GM21526 (cell line): ENCODE data around the gene DMD.

Experiments
- ATAC-seq: cut with Tn5 transposase; IDR thresholded peaks from one replicate; pipeline ENCODE4 v1.9.1; 2021; ENCODE audit warnings: moderate library complexity; ENCODE audit not compliant: unreplicated experiment, low FRiP score

The DMD gene

GRCh38 chrX:32678487-32678886 is 532.9 kb downstream of the DMD start:
- no peak for ATAC-seq

- no peak for ATAC-seq
Measured at GRCh38 chrX:32673193-32673592, 538.2 kb downstream of the DMD start.

GRCh38 chrX:32662516-32662915 is 548.8 kb downstream of the DMD start:
- ATAC-seq = no peak

GRCh38 chrX:32644476-32645245 is 566.7 kb downstream of the DMD start:
- no peak for ATAC-seq

GRCh38 chrX:32642283-32642682 is 569.1 kb downstream of the DMD start:
- no peak for ATAC-seq

- no peak for ATAC-seq
Measured at GRCh38 chrX:32618154-32618553, 593.2 kb downstream of the DMD start.

- ATAC-seq = no peak
Measured at GRCh38 chrX:32614707-32615106, 596.6 kb downstream of the DMD start.

- ATAC-seq = no peak
Measured at GRCh38 chrX:32599156-32599555, 612.2 kb downstream of the DMD start.

GRCh38 chrX:32598707-32599106 is 612.6 kb downstream of the DMD start:
- no peak for ATAC-seq

- ATAC-seq = no peak
Measured at GRCh38 chrX:32597777-32598176, 613.6 kb downstream of the DMD start.

- ATAC-seq = no peak
Measured at GRCh38 chrX:32592786-32593185, 618.6 kb downstream of the DMD start.

GRCh38 chrX:32591589-32591988 is 619.8 kb downstream of the DMD start:
- ATAC-seq = no peak

- no peak for ATAC-seq
Measured at GRCh38 chrX:32582729-32583128, 628.6 kb downstream of the DMD start.

- ATAC-seq = no peak
Measured at GRCh38 chrX:32576885-32577284, 634.5 kb downstream of the DMD start.

GRCh38 chrX:32572644-32573043 is 638.7 kb downstream of the DMD start:
- ATAC-seq = no peak

GRCh38 chrX:32571579-32571978 is 639.8 kb downstream of the DMD start:
- no peak for ATAC-seq

- ATAC-seq = no peak
Measured at GRCh38 chrX:32562261-32562660, 649.1 kb downstream of the DMD start.

GRCh38 chrX:32545101-32545500 is 666.2 kb downstream of the DMD start:
- no peak for ATAC-seq

GRCh38 chrX:32538554-32538953 is 672.8 kb downstream of the DMD start:
- no peak for ATAC-seq

GRCh38 chrX:32533848-32534247 is 677.5 kb downstream of the DMD start:
- peak; percentile 52 for ATAC-seq

- no peak for ATAC-seq
Measured at GRCh38 chrX:32532262-32532661, 679.1 kb downstream of the DMD start.

GRCh38 chrX:32530802-32531403 is 680.4 kb downstream of the DMD start:
- ATAC-seq = peak; percentile 78
